Dendritic cell treated with granulocyte-macrophage colony-stimulating factor and Interleukin-4, amounts not matched to agents 40 ng/mL and 50 ng/mL, for 4 days (primary cell): ENCODE data around the gene SPSB4.
"Not testable (repeated sequence)": the region's sequence is repeated elsewhere in the genome, so short reads cannot be mapped to it uniquely, and the experiment has no call there.

ENCODE experiments used
- H3K27ac Mint-ChIP-seq: one replicate; pipeline ENCODE4 v1.8.0; 2022; ENCODE audit warnings: mild to moderate bottlenecking, mixed read lengths
- H3K27me3 Mint-ChIP-seq: one replicate; pipeline ENCODE4 v1.8.0; 2022; ENCODE audit warnings: mild to moderate bottlenecking, mixed read lengths
- H3K36me3 Mint-ChIP-seq: one replicate; pipeline ENCODE4 v1.8.0; 2022; ENCODE audit warnings: low read depth, mixed read lengths
- H3K4me1 Mint-ChIP-seq: one replicate; pipeline ENCODE4 v1.8.0; 2022; ENCODE audit warnings: low read depth, mixed read lengths
- H3K4me3 Mint-ChIP-seq: one replicate; pipeline ENCODE4 v1.8.0; 2022; ENCODE audit warnings: mild to moderate bottlenecking, moderate library complexity, mixed read lengths
- H3K9me3 Mint-ChIP-seq: one replicate; pipeline ENCODE4 v1.8.0; 2022; ENCODE audit warnings: mixed read lengths
- intact Hi-C: fragments of 100-400 bp; cut with micrococcal nuclease; formaldehyde crosslinking; loops from one replicate; pipeline ENCODE4 v1.15.0; 2022

SPSB4 gene

DNA sequence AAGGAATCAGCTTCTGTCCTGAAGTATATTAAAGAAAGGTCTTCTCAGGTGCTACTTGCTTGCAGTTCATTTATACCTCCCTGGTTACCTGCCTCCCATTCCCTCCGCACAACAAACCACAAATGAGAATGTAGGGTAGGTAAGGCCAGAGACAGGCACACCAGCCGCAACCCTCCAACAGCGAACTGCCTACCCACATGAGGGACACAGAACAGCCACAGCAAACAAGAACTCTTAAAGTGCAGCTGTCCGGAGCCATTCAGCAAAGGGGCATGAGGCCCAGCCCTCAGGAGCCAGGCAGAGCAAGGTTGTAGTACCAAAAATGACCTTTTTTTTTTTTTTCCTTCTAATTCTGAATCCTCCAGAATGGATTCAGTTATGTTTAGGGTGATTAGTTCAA lies 52.4 kb downstream of the SPSB4 start:
- H3K36me3 Mint-ChIP-seq: no peaks in the 10 kb centered on the region
- H3K4me3 Mint-ChIP-seq: no peak overlapping the region
- intact Hi-C loops: no loop called here
- H3K27me3 Mint-ChIP-seq: no peaks in the 10 kb centered on the region
- H3K9me3 Mint-ChIP-seq: no peaks in the 10 kb centered on the region
- H3K27ac Mint-ChIP-seq: no peak overlapping the region
- H3K4me1 Mint-ChIP-seq: no peaks in the 10 kb centered on the region

- Mint-ChIP-seq H3K36me3 (no peaks in the 10 kb centered on the region), H3K4me1 (no peaks in the 10 kb centered on the region), H3K27ac (no peak overlapping the region), H3K9me3 (no peaks in the 10 kb centered on the region), H3K4me3 (no peak overlapping the region), H3K27me3 (no peaks in the 10 kb centered on the region)
- intact Hi-C loops: loop anchor here (2.0 kb wide), 1 partner anchor 205 kb away; no protein-coding TSS in a partner anchor
These were observed 53.1 kb downstream of the SPSB4 start for GRCh38 chr3:141104151-141104821.

DNA sequence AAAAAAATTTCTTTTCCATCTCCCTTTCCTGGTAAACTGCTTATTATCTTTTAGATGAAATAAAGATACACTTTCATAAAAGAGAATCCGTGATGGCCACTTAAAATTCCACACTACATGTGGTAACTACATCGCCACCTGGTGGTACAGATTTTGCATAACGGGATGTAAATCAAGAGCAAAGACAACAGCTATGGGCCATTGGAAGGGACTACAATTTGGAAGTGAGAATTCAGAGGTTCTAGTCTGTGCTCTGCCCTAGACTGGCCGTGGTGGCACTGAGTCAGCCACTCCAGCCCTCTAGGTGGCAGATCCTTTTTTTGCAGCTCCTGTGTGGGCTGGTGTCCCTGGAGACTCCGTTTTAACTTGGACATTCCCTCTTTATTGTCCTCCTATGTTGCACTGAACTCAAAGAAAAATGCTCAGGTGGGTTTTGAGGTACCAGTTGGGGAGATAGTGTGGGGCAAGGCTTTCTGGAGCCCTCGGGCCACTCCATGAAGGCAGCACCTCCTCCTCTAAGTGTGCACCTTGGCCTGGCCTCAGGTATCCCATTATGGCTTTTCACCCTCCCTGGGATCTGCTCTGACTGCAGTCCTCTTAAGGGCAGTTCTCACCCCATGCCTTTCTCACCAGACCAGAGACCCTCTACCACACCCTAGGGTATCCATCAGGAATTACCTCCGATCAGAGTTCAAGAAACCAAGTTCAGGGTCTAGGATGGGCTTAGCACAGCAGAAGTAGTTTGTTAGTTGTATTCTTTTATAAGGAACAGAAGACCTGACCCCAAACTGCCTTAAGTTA lies 54.9 kb downstream of the SPSB4 start:
- intact Hi-C loops: loop anchor here (1.0 to 5.0 kb wide), 4 partner anchors 86 to 207 kb away; no protein-coding TSS in a partner anchor
- Mint-ChIP-seq H3K36me3 (no peaks in the 10 kb centered on the region), H3K4me1 (no peaks in the 10 kb centered on the region), H3K4me3 (no peak overlapping the region), H3K27me3 (no peaks in the 10 kb centered on the region), H3K9me3 (no peaks in the 10 kb centered on the region), H3K27ac (no peak overlapping the region)

DNA sequence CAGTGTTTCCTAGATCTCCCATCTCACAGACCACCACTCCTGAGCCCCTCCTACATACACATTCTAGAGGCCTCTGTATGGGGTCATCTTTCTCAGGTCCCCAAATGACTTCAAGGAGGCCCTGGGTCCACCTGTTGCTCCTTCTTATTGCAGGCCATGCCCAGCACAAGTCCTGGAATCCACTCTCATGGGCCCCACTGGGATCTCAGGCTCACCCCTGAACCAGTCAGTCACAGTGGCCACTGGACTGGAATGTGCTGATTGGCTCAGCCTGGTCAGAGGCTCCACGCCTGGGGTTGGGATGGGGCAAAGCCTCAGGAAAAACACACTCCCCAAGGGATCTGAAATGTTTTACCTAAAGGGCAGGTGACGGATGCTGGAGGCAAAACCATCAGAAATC lies 55.7 kb downstream of the SPSB4 start:
- no peaks in the 10 kb centered on the region for H3K27me3 Mint-ChIP-seq
- no peak overlapping the region for H3K4me3 Mint-ChIP-seq
- no peak overlapping the region for H3K27ac Mint-ChIP-seq
- intact Hi-C loops: loop anchor here (1.0 to 5.0 kb wide), 2 partner anchors 85 to 96 kb away; no protein-coding TSS in a partner anchor
- H3K36me3 Mint-ChIP-seq: no peaks in the 10 kb centered on the region
- no peaks in the 10 kb centered on the region for H3K4me1 Mint-ChIP-seq
- H3K9me3 Mint-ChIP-seq: no peaks in the 10 kb centered on the region

- Mint-ChIP-seq H3K9me3 (no peaks in the 10 kb centered on the region), H3K27me3 (no peaks in the 10 kb centered on the region), H3K4me1 (no peaks in the 10 kb centered on the region), H3K36me3 (no peaks in the 10 kb centered on the region), H3K4me3 (no peak overlapping the region), H3K27ac (no peak overlapping the region)
- intact Hi-C loops: loop anchor here (5.0 kb wide), 1 partner anchor 84 kb away; no protein-coding TSS in a partner anchor
These were observed 56.9 kb downstream of the SPSB4 start for GRCh38 chr3:141108039-141108438.

DNA sequence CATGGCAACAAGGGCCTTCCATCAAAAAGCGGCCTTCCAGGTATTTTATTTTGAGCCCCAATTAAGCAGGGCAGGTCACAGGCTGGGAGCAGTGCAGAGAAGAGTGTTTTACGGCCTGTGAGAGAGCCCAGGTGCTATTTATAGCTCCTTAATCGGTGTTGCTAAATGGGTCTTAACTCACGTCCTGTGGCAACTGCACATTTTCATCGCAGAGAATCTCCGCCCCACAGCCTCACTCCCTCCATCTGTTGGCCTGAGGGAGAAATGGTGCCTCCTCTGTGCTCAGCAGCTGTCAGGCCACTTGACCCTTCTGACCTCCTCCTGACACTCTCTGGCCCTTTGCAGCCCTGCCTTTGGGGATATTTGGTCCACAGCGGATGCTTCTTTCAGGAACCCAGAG lies 58.6 kb downstream of the SPSB4 start:
- H3K9me3 Mint-ChIP-seq: no peaks in the 10 kb centered on the region
- no peaks in the 10 kb centered on the region for H3K27me3 Mint-ChIP-seq
- H3K27ac Mint-ChIP-seq: no peak overlapping the region
- no peaks in the 10 kb centered on the region for H3K36me3 Mint-ChIP-seq
- intact Hi-C loops: loop anchor here (5.0 kb wide), 1 partner anchor 83 kb away; no protein-coding TSS in a partner anchor
- no peak overlapping the region for H3K4me3 Mint-ChIP-seq
- H3K4me1 Mint-ChIP-seq: no peaks in the 10 kb centered on the region

DNA sequence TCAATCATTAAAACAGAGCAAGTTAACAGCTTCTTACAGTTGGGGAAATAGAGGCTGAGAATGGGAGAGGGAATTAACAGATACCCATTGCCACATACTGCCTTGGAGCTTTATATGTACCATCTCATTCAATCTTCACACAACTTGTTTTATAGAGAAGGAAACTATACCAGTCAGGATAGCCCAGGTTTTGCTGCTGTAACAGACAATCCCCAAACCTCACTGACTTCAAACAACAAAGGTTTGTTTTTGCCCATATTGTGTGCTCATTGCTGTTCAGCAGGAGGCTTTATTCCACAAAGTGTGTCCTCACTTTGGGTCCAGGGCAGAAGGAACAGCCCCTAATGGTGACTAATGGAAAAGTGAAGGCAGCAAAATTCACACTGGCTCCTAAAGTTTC lies 59.2 kb downstream of the SPSB4 start:
- no peaks in the 10 kb centered on the region for H3K4me1 Mint-ChIP-seq
- H3K4me3 Mint-ChIP-seq: no peak overlapping the region
- intact Hi-C loops: no loop called here
- H3K27ac Mint-ChIP-seq: no peak overlapping the region
- no peaks in the 10 kb centered on the region for H3K36me3 Mint-ChIP-seq
- H3K27me3 Mint-ChIP-seq: no peaks in the 10 kb centered on the region
- H3K9me3 Mint-ChIP-seq: no peaks in the 10 kb centered on the region

DNA sequence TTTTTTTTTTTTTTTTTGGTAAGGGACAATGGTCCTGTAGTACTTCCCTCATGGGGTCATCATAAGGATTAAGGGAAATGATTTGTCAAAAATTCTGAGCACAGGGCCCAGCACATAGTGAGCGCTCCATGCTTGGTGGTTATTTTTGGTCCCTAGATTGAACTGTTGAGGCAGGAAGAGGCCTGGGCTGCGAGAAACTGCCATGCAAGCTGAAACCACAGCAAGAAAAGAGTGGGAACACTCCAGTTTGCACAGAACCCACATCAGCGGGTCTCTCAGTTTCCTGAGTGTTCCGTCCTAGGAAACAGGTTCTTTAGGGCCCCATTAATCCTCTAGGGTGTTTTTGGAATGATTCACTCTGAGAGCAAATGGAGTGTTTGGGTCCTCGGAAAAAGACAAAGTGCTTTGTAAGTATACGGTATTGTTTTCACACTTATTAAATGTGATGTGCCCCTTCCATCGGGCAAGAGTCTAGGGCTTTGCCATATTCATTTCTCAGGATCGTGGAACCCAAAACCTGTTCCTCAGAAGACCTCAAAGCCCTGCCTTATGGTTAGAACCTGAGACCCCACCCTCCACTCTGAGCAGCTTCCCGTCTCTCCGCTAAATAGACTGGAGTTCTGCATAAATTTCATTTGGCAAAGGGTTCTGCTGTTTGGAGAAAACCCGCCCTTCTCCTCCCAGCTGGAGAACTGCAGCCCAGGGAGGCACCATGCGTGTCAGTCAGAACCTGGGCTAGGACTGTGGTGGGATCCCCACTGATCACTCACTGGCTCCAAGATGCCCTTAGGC lies 60.4 kb downstream of the SPSB4 start:
- Mint-ChIP-seq H3K4me3 (no peak overlapping the region), H3K4me1 (no peaks in the 10 kb centered on the region), H3K36me3 (no peaks in the 10 kb centered on the region), H3K9me3 (no peaks in the 10 kb centered on the region), H3K27ac (no peak overlapping the region), H3K27me3 (no peaks in the 10 kb centered on the region)
- intact Hi-C loops: no loop called here

GRCh38 chr3:141112686-141113297 lies 61.6 kb downstream of the SPSB4 start:
- intact Hi-C loops: no loop called here
- no peaks in the 10 kb centered on the region for H3K4me1 Mint-ChIP-seq
- no peaks in the 10 kb centered on the region for H3K36me3 Mint-ChIP-seq
- no peak overlapping the region for H3K4me3 Mint-ChIP-seq
- H3K9me3 Mint-ChIP-seq: no peaks in the 10 kb centered on the region
- no peak overlapping the region for H3K27ac Mint-ChIP-seq
- no peaks in the 10 kb centered on the region for H3K27me3 Mint-ChIP-seq

DNA sequence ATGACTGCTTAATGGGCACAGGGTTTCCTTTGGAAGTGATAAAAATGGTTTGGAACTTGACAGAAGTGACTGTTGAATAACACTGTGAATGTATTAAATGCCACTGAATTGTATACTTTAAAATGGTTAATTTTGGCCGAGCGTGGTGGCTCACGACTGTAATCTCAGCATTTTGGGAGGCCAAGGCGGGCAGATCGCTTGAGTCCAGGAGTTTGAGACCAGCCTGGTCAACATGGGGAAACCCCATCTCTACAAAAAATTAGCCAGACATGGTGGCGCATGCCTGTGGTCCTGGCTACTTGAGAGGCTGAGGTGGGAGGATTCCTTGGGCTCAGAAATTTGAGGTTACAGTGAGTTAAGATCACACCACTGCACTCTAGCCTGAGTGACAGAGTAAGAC lies 62.5 kb downstream of the SPSB4 start:
- intact Hi-C loops, H3K4me1 Mint-ChIP-seq, H3K9me3 Mint-ChIP-seq, H3K4me3 Mint-ChIP-seq, H3K36me3 Mint-ChIP-seq, H3K27me3 Mint-ChIP-seq, H3K27ac Mint-ChIP-seq: not testable (repeated sequence)

DNA sequence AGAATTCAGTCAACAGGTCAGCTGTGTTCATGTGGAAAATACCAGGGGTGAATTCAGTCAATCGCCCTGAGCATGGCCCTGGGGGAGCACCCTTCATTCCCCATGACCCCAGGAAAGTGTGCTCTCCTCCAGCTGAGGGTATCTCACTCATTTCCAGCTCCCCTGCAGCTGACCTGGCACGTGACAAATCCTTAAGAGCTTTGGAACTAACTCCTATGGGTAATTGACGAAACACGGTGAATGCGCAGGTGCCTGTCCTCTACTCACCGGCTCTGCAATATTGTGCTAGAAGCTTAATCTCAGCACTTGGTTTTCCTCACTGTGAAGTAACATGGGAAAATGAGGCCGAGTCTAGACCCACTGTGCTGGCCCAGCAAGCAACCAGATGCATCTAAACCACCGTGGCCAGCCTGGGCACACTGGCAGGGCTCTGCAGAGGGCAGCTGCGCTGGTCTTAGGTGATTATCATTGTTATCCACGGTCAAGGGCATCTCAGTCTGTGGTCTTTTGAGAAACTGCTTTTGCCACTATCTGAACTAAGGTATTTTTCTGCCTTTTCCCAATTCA lies 63.1 kb downstream of the SPSB4 start:
- Mint-ChIP-seq H3K9me3 (no peaks in the 10 kb centered on the region), H3K36me3 (no peaks in the 10 kb centered on the region), H3K27ac (no peak overlapping the region), H3K4me1 (no peaks in the 10 kb centered on the region), H3K27me3 (no peaks in the 10 kb centered on the region), H3K4me3 (no peak overlapping the region)
- intact Hi-C loops: no loop called here

DNA sequence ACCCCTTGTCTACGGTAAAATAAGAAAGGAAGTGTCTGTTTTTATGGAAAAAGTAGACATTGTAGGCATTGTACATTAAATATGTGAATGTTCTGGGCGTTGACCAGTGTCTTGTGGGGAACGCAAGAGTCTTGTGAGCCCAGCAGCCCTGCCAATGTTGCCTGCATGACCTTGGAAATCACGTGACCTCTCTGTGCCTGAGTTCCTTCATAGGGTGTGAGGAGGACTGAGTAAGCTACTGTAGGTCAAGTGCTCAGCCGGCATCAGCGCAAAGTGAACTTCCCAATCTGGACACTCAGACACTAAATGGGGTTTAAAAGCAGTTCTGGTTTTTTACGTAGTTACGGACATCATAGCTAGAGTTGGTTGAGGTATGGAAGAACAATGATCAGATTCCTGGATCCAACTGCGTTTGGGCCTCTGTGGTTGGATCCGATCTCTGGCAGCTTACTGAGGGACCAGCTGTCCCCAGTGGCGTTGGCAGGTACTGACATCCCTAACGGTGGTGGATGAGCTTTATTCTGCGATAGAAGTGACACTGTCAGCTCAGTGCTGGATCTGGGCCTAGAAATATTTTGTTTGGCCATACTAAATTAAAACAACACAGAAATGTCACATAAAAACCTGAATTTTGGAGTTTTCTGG lies 63.8 kb downstream of the SPSB4 start:
- peaks cover 3% of the 10 kb centered on the region for H3K27me3 Mint-ChIP-seq
- no peaks in the 10 kb centered on the region for H3K9me3 Mint-ChIP-seq
- no peak overlapping the region for H3K4me3 Mint-ChIP-seq
- no peaks in the 10 kb centered on the region for H3K4me1 Mint-ChIP-seq
- H3K36me3 Mint-ChIP-seq: no peaks in the 10 kb centered on the region
- intact Hi-C loops: no loop called here
- no peak overlapping the region for H3K27ac Mint-ChIP-seq
